Stomach (tissue), 9 donors: Measurements from ENCODE around the gene IBSP. TPM values are rescaled to one million over a fixed set of nuclear protein-coding genes. Genes with fewer than 3 reads are reported as not detected.

ENCODE experiments used
- DNase-seq, 2 donors: peaks; one replicate each; pipeline versions ENCODE4 v3.0.0 to v3.0.0-alpha.2; 2013 to 2019
- H3K27ac ChIP-seq, 5 donors: fragments of 200-600 bp in 4 of 5; sonication (generic) in 4 of 5; one replicate each; pipeline ENCODE4 v1.5.1; 2013 to 2019; ENCODE audit warnings: mild to moderate bottlenecking in 1 of 5, moderate library complexity in 1 of 5
- H3K27me3 ChIP-seq, 3 donors: fragments of 200-600 bp; sonication (generic); one replicate each; pipeline ENCODE4 v1.5.1; 2017 to 2019; ENCODE audit warnings: mixed run types in 1 of 3
- H3K36me3 ChIP-seq, 4 donors: fragments of 200-600 bp; sonication (generic); 1 replicate in 3 of 4; 2 replicates in 1 of 4; pipeline ENCODE4 v1.5.1; 2016 to 2019
- H3K4me1 ChIP-seq, 4 donors: fragments of 200-600 bp; sonication (generic); one replicate each; pipeline ENCODE4 v1.5.1; 2016 to 2019
- H3K4me3 ChIP-seq, 4 donors: fragments of 200-600 bp; sonication (generic) in 3 of 4; one replicate each; pipeline ENCODE4 v1.5.1; 2016 to 2019; ENCODE audit warnings: mild to moderate bottlenecking in 1 of 4
- H3K9me3 ChIP-seq, 4 donors: fragments of 200-600 bp; sonication (generic); one replicate each; pipeline ENCODE4 v1.5.1; 2016 to 2019
- EP300 ChIP-seq: sonication (generic); formaldehyde crosslinking; IDR thresholded peaks from one replicate; pipeline ENCODE4 v1.6.1; 2017; ENCODE audit warnings: antibody characterized with exemption
- POLR2A ChIP-seq, 4 donors: fragments of 450-650 bp; IDR thresholded peaks; one replicate each; pipeline ENCODE4 v1.6.1; 2016; ENCODE audit warnings: antibody characterized with exemption in 4 of 4, control low read depth in 2 of 4, mild to moderate bottlenecking in 1 of 4, moderate library complexity in 1 of 4
- POLR2AphosphoS5 ChIP-seq, 3 donors: sonication (generic); formaldehyde crosslinking; IDR thresholded peaks; one replicate each; pipeline ENCODE4 v1.6.1; 2016; ENCODE audit warnings: antibody characterized with exemption in 3 of 3
- WGBS, 5 donors: extraction: QIAGEN DNeasy Blood & Tissue Kit in 3 of 5; methylation state at CpG; one replicate each; pipeline versions ENCODE4 v1.1.5 to v1.1.7; 2013 to 2018; 5-methylcytosine and 5-hydroxymethylcytosine counted together
- intact Hi-C: fragments of 100-400 bp; cut with DNase I; formaldehyde crosslinking; loops from one replicate; pipeline ENCODE4 v1.15.1; 2023; ENCODE audit warnings: low total_unique reads
- polyA plus RNA-seq, 3 donors: library from polyadenylated mRNA; stranded (reverse); fragments of 200-250 nt; gene quantifications; one replicate each; pipeline ENCODE4 v1.2.3, GENCODE V29; 2013
- total RNA-seq, 5 donors: library from RNA; depleted of rRNA; stranded (reverse); fragments of >200 nt; gene quantifications; one replicate each; pipeline versions ENCODE4 v1.1.0 to v1.2.3, GENCODE V29; 2014 to 2016
- TF ChIP-seq, protein P1 (sequence below), 7 experiments: fragments of 450-650 bp in 4 of 7; fragments of 200-600 bp in 3 of 7; sonication (generic) in 3 of 7; IDR thresholded peaks; one replicate each; pipeline ENCODE4 v1.5.1; 2016 to 2019; ENCODE audit warnings: antibody characterized with exemption in 7 of 7, control low read depth in 2 of 7, mild to moderate bottlenecking in 1 of 7
- donor health status: healthy with polysubstance abuse.
- donor health status: Bipolar disorder and iron deficiency.
- donor health status: healthy.

IBSP gene
- total and polyA plus RNA-seq, 8 donors: not detected

DNA sequence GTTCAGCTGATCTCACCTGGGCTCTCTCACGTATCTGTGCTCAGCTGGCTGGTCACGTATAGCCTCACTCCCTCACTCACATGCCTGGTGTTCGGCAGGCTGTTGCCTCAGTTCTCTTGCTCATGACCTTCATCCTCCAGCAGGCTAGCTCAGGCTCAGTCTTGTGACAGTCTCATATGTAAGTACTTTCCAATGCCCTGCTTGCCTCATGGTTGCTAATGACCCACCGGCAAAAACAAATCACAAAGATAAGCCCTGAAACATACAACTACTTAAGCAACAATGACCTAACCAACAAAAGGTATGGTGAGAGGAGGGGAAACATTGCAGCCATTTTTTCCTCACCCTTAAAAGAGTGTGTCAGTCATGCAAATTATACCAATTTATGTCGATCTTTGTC, 58.4 kb downstream of the IBSP start:
- H3K27ac ChIP-seq: no peak overlapping the region
- intact Hi-C loops: loop anchor here (10.0 kb wide), 2 partner anchors 117 to 347 kb away; partner anchors contain the start of gene SPP1

More for the DNA sequence above, 58.4 kb downstream of the IBSP start:
- DNase-seq: no peak
- TF ChIP-seq EP300: no peak
- TF ChIP-seq POLR2AphosphoS5 (IDR thresholded peaks at IDR 0.05): no peak
- TF ChIP-seq POLR2A (IDR thresholded peaks at IDR 0.05): no peak
- TF ChIP-seq, protein P1, sequence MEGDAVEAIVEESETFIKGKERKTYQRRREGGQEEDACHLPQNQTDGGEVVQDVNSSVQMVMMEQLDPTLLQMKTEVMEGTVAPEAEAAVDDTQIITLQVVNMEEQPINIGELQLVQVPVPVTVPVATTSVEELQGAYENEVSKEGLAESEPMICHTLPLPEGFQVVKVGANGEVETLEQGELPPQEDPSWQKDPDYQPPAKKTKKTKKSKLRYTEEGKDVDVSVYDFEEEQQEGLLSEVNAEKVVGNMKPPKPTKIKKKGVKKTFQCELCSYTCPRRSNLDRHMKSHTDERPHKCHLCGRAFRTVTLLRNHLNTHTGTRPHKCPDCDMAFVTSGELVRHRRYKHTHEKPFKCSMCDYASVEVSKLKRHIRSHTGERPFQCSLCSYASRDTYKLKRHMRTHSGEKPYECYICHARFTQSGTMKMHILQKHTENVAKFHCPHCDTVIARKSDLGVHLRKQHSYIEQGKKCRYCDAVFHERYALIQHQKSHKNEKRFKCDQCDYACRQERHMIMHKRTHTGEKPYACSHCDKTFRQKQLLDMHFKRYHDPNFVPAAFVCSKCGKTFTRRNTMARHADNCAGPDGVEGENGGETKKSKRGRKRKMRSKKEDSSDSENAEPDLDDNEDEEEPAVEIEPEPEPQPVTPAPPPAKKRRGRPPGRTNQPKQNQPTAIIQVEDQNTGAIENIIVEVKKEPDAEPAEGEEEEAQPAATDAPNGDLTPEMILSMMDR (IDR thresholded peaks at IDR 0.05): no peak
- WGBS, 5 donors: 53 to 93% (median 61%) methylated on average over 5 of the region's 5 CpGs
- Histone ChIP-seq H3K4me3 (no peak overlapping the region), H3K4me1 (no peaks in the 10 kb centered on the region), H3K36me3 (no peaks in the 10 kb centered on the region), H3K9me3 (no peaks in the 10 kb centered on the region), H3K27me3 (peaks cover 0 to 7% (median 0%) of the 10 kb centered on the region in 3 donors)

Other genes starting within 250 kb of the IBSP start
- not detected for gene DSPP, start 191.0 kb upstream of the IBSP start, total RNA-seq
- gene DSPP, start 191.0 kb upstream of the IBSP start, polyA plus RNA-seq: not detected
- gene DMP1, start 149.3 kb upstream of the IBSP start, total RNA-seq: not detected
- not detected for gene DMP1, start 149.3 kb upstream of the IBSP start, polyA plus RNA-seq
- gene MEPE, start 33.4 kb downstream of the IBSP start, total RNA-seq: not detected
- gene MEPE, start 33.4 kb downstream of the IBSP start, polyA plus RNA-seq: not detected
- 10 to 100 TPM in 3 of 5 donors, 1 to 10 TPM in 2; 3.5 to 14.3 (median 12.7) TPM for gene SPP1, start 176.2 kb downstream of the IBSP start, total RNA-seq
- 10 to 100 TPM in 1 of 3 donors, 1 to 10 TPM in 2; 2.3 to 80.8 (median 4.3) TPM for gene SPP1, start 176.2 kb downstream of the IBSP start, polyA plus RNA-seq
- gene PKD2, start 208.1 kb downstream of the IBSP start, total RNA-seq: 100 to 1,000 TPM in 2 of 5 donors, 10 to 100 TPM in 3; 26.4 to 209 (median 64.3) TPM
- 1 to 10 TPM; 4.0 to 7.7 (median 6.7) TPM for gene PKD2, start 208.1 kb downstream of the IBSP start, polyA plus RNA-seq